Thyroid gland (tissue), 4 donors: ENCODE data around the gene DSP. TPM values are rescaled to one million over a fixed set of nuclear protein-coding genes. Genes with fewer than 3 reads are reported as not detected.

Source experiments
- DNase-seq, 2 donors: peaks; one replicate each; pipeline ENCODE4 v3.0.0-alpha.2; 2019
- H3K27ac ChIP-seq, 3 donors: fragments of 200-600 bp; sonication (generic); 1 replicate in 2 of 3; 2 replicates in 1 of 3; pipeline ENCODE4 v1.5.1; 2016 to 2019; ENCODE audit warnings: mild to moderate bottlenecking in 1 of 3, moderate library complexity in 1 of 3
- H3K27me3 ChIP-seq: fragments of 200-600 bp; sonication (generic); one replicate; pipeline ENCODE4 v1.5.1; 2019
- H3K36me3 ChIP-seq, 2 donors: fragments of 200-600 bp; sonication (generic); one replicate each; pipeline ENCODE4 v1.5.1; 2016 to 2019
- H3K4me1 ChIP-seq, 2 donors: fragments of 200-600 bp; sonication (generic); one replicate each; pipeline ENCODE4 v1.5.1; 2017 to 2019
- H3K4me3 ChIP-seq, 3 donors: fragments of 200-600 bp; sonication (generic); replicated peaks in 1 of 3; 1 replicate in 2 of 3; 2 replicates in 1 of 3; pipeline ENCODE4 v1.5.1; 2016; ENCODE audit warnings: mild to moderate bottlenecking in 1 of 3
- H3K9me3 ChIP-seq: fragments of 200-600 bp; sonication (generic); one replicate; pipeline ENCODE4 v1.5.1; 2017
- CTCF ChIP-seq, 6 experiments: fragments of 200-600 bp in 3 of 6; fragments of 450-650 bp in 3 of 6; sonication (generic) in 3 of 6; IDR thresholded peaks; one replicate each; pipeline ENCODE4 v1.5.1; 2016 to 2019; ENCODE audit warnings: antibody characterized with exemption in 6 of 6, mild to moderate bottlenecking in 2 of 6, inconsistent platforms in 1 of 6, moderate library complexity in 1 of 6
- POLR2A ChIP-seq, 2 donors: fragments of 450-650 bp; IDR thresholded peaks; one replicate each; pipeline ENCODE4 v1.6.1; 2017; ENCODE audit warnings: antibody characterized with exemption in 2 of 2, mild to moderate bottlenecking in 2 of 2, moderate library complexity in 1 of 2
- WGBS, 2 donors: methylation state at CpG; one replicate each; pipeline ENCODE4 v1.1.5; 2017; 5-methylcytosine and 5-hydroxymethylcytosine counted together
- intact Hi-C: fragments of 100-400 bp; cut with DNase I; formaldehyde crosslinking; loops from one replicate; pipeline ENCODE4 v1.15.1; 2023
- total RNA-seq, 4 donors: library from RNA; depleted of rRNA; stranded (reverse); fragments of >200 nt; gene quantifications; one replicate each; pipeline ENCODE4 v1.2.3, GENCODE V29; 2016

The DSP gene
- total RNA-seq, 4 donors from 2014 or later, result 122 to 176 (median 145) TPM

DNA sequence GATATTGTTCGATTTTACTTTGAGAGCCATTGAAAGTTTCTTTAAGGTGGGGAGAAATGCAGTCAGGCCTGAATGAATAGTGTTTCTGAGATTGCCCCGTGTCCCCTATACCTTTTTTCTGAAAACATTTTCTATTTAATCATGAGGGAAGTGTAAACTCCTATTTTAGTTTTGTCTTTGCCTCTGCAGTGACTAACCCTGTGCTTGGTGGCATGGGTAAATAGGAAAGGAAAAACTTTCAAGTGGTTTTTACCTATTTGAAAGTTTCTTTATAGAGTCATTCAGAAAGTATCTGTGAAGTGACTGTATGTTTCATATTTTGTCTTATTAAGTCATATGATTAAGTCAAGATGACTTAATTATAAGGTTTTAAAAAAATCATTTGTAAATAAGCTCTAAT is 63.0 kb downstream of the DSP start:
- no peak for TF ChIP-seq POLR2A (IDR thresholded peaks at IDR 0.05)
- TF ChIP-seq CTCF (IDR thresholded peaks at IDR 0.05), result no peak
- H3K27ac ChIP-seq, result no peak overlapping the region
- peaks cover 46 to 60% of the 10 kb centered on the region in 2 donors for H3K36me3 ChIP-seq
- no peak overlapping the region for H3K4me3 ChIP-seq
- no peaks in the 10 kb centered on the region for H3K4me1 ChIP-seq
- intact Hi-C loops, result no loop called here
- 77 to 82% methylated on average over 2 of the region's 2 CpGs for WGBS, 2 donors
- H3K27me3 ChIP-seq, result no peaks in the 10 kb centered on the region
- no peak for DNase-seq
- no peaks in the 10 kb centered on the region for H3K9me3 ChIP-seq

DNA sequence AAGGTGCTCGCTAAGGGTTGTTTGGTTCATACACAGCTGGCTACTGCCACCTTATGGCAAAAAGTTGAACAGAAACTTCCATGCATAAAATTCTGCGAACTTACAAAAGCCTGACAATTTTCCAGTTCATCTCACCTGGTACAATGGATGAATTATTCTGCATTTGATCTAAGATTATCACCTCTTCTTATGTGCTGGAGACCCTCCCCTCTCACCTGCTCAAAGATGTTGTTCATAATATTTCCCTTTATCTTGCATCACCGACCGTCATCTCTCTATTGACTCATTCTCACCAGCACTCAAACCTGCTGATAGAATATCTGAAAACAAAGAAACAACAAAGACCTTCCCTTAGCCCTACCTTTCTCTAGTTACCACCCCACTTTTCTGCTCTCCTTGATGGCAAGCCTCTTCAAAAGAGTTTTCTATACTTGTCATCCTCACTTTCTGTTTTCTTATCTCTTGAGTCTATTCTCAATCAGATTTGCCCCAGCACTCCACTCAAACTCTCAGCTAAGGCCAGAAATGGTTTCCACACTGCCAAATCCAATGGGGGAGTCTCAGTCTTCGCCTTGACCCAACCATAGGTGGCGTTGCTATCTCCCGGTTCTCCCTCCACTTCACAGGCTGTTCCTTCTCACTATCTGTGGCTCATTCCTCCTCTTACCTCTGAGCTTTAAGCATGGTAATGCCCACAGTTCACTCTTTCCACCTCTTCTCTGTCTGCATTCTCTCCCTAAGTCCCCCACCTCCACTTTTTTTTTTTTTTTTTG is 74.3 kb downstream of the DSP start:
- WGBS, 2 donors, result 24 to 27% methylated on average over 7 of the region's 7 CpGs
- DNase-seq, result peak; percentile 35 to 43
- H3K9me3 ChIP-seq, result no peaks in the 10 kb centered on the region
- peaks cover 0 to 10% of the 10 kb centered on the region in 2 donors for H3K4me1 ChIP-seq
- no peak overlapping the region for H3K4me3 ChIP-seq
- intact Hi-C loops, result loop anchor here (5.0 to 10.0 kb wide), 2 partner anchors 191 to 338 kb away; no protein-coding TSS in a partner anchor
- H3K36me3 ChIP-seq, result no peaks in the 10 kb centered on the region
- no peaks in the 10 kb centered on the region for H3K27me3 ChIP-seq
- no peak overlapping the region for H3K27ac ChIP-seq
- TF ChIP-seq CTCF (IDR thresholded peaks at IDR 0.05), result peak in 5 of 6 experiments; percentile 41 to 87 (median 82)
- TF ChIP-seq POLR2A (IDR thresholded peaks at IDR 0.05), result no peak

- Histone ChIP-seq H3K36me3 (no peaks in the 10 kb centered on the region), H3K27me3 (no peaks in the 10 kb centered on the region), H3K4me3 (no peak overlapping the region), H3K9me3 (no peaks in the 10 kb centered on the region), H3K4me1 (peaks cover 0 to 10% of the 10 kb centered on the region in 2 donors), H3K27ac (peak overlapping the region in 1 of 3 donors; percentile 42)
- DNase-seq, result peak; percentile 48 to 55
- WGBS, 2 donors, result 29 to 45% methylated on average over 12 of the region's 12 CpGs
- intact Hi-C loops, result loop anchor here (5.0 to 10.0 kb wide), 2 partner anchors 193 to 341 kb away; no protein-coding TSS in a partner anchor
- TF ChIP-seq CTCF (IDR thresholded peaks at IDR 0.05) (no peak), POLR2A (IDR thresholded peaks at IDR 0.05) (no peak)
These were observed 76.6 kb downstream of the DSP start for GRCh38 chr6:7617801-7618764.

DNA sequence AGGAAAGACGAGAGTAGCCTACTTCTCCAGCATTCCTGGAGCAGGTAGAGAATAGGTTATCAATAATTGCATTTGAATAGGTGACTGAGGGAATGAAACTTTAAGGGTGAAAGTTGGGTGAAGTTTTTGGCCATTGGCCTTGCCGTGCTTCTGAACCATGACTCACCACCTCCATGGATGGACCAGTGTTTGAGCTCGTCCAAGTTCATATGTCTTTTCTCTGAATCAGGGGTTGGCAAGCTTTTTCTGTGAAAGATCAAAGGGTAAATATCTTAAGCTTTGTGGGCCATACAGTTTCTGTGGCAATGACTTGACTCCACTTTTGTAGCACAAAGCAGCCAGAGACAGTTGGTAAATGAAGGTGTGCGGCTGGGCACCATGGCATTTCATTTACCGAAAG is 80.3 kb downstream of the DSP start:
- H3K9me3 ChIP-seq, result no peaks in the 10 kb centered on the region
- WGBS, 2 donors, result 89 to 92% methylated on average over 5 of the region's 5 CpGs
- TF ChIP-seq POLR2A (IDR thresholded peaks at IDR 0.05) (no peak), CTCF (IDR thresholded peaks at IDR 0.05) (no peak)
- H3K27me3 ChIP-seq, result no peaks in the 10 kb centered on the region
- intact Hi-C loops, result no loop called here
- no peak for DNase-seq
- H3K4me3 ChIP-seq, result no peak overlapping the region
- H3K36me3 ChIP-seq, result no peaks in the 10 kb centered on the region
- H3K4me1 ChIP-seq, result peaks cover 0 to 10% of the 10 kb centered on the region in 2 donors
- no peak overlapping the region for H3K27ac ChIP-seq
